ENCODE results near the gene CAMKK2. TPM values are rescaled to one million over a fixed set of nuclear protein-coding genes. Genes with fewer than 3 reads are reported as not detected.
"Not testable (repeated sequence)": the region's sequence is repeated elsewhere in the genome, so short reads cannot be mapped to it uniquely, and the experiment has no call there.

The CAMKK2 gene
- total RNA-seq, 1 experiment from 2014 or later, result 14.1 TPM

DNA sequence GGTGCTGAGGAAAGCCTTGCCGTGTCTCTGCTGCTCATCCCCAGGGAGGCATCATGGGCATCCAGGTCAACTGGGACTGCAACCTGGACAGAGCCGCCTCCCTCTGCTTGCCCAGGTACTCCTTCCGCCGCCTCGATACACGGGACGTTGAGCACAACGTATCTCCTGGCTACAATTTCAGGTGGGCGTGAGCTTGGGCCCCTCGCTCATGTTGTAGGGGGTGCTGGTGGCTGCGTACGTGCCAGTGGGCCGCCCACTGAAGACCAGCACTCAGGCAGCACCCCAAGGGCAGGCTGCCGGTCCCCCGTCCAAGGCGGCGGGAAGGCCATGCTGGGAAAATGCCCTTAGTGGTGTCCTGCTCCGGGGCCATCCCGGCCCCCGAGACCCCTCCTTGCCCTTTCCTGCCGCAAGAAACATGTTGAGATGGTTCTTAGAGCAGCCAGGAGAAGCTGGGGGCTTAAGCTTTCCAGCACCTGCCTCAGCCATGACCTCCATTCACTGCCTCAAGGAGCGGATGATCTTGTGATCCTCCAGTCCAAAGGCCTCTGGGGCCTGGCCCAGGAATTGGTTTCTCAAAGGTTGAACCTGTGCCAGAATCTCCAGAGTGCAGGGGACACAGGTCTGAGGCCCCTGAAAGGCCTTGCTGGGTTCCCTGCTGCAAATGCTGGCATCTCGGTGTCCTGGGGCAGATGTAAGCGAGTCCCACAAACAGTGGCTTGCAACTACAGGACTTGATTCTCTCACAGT lies 67.4 kb downstream of the CAMKK2 start:
- DNase-seq (ENCODE audit: extremely low read depth, low read depth), result no peak

DNA sequence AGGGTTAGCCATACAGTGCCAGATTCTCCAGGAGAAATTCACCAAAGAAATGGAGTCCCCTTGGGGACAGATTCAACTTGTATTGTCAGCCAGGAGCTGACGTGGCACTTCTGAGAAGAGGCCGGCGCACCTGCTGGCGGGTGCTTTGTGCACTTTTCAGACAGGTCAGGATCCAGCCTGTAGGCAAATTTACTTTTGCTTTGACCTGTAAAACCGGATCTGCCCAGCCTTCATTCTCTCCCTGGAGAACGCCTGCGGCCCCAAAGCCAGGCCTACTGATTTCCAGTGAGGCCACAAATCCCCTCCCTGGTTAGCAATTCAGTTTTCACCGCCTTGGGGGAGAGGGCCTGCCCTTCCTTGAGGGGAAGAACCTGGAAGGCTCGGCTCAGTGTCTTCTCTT lies 69.2 kb downstream of the CAMKK2 start:
- no peak for DNase-seq (ENCODE audit: extremely low read depth, low read depth)

- DNase-seq (ENCODE audit: extremely low read depth, low read depth), result not testable (repeated sequence)
Observed at GRCh38 chr12:121226871-121227270, 69.6 kb downstream of the CAMKK2 start.

DNA sequence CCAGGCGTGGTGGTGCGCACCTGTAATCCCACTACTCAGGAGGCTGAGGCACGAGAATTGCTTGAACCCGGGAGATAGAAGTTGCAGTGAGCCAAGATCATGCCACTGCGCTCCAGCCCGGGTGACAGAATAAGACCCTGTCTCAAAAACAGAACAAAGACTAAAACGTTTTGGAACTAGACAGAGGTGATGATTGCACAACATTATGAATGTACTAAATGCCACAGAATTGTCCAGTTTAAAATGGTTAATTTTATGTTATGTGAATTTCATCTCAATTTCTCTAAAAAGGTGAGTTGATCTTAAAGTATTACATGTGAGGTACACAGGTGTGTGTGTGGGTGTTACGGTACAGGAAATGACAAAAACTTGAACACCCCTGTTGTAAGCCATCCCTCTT lies 70.1 kb downstream of the CAMKK2 start:
- DNase-seq (ENCODE audit: extremely low read depth, low read depth), result no peak

- no peak for DNase-seq (ENCODE audit: extremely low read depth, low read depth)
Observed at GRCh38 chr12:121224591-121224990, 71.9 kb downstream of the CAMKK2 start.

DNA sequence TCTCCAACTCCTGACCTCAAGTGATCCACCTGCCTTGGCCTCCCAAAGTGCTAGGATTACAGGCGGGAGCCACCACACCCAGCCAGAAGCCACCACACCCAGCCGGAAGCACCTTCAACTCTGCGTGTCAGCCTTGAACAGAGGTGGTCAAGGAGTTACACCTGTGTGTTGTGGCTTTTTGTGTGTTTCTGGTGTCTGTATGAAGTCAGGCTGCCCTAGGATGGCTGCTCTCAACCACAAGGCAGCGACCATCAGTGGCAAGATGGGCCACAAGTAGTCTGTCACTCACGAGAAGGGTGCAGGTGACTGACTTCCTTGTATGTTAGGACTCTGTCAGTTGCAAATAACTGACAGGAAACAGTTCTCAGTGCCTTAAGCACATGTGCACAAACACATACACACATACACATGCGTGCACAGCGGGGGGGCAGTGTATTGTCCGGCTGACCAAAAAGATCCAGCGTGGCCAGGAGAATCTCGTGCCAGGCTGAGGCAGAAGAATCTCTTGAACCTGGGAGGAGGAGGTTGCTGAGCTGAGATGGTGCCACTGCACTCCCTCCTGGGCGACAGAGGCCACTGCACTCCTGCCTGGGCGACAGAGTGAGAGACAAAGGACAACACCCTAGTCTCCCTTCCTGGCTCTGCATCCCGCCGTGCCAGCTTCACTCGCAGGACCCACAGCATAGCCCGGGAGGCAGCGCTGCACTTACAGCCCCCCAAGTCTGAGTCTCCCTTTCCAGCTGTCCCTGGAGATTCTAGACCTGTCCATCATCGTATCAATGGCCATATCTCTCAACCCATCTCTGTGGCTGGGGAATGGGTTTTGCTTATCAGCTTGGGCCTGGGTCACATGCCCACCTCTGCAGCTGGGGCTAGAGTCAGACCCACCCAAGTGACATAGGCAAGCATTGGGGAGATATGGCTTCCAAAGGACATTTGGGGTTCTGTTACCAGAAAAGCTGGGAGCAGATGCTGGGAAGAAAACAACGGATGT lies 72.9 kb downstream of the CAMKK2 start:
- no peak for DNase-seq (ENCODE audit: extremely low read depth, low read depth)

DNA sequence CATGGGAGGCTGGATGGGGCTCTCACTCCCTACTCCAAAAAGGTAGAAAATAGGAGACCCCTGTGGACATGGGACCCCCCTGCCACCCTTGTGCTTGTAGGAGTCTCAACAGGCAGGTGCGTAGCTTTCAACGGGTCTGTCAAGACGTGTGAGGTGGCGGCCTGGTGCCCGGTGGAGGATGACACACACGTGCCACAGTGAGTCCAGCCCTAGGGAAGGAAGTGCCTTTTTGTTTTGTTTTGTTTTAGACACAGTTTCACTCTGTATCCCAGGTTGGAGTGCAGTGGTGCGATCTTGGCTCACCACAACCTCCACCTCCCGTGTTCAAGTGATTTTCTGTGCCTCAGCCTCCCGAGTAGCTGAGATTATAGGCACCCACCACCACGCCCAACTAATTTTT lies 73.7 kb downstream of the CAMKK2 start:
- DNase-seq (ENCODE audit: extremely low read depth, low read depth), result no peak

DNA sequence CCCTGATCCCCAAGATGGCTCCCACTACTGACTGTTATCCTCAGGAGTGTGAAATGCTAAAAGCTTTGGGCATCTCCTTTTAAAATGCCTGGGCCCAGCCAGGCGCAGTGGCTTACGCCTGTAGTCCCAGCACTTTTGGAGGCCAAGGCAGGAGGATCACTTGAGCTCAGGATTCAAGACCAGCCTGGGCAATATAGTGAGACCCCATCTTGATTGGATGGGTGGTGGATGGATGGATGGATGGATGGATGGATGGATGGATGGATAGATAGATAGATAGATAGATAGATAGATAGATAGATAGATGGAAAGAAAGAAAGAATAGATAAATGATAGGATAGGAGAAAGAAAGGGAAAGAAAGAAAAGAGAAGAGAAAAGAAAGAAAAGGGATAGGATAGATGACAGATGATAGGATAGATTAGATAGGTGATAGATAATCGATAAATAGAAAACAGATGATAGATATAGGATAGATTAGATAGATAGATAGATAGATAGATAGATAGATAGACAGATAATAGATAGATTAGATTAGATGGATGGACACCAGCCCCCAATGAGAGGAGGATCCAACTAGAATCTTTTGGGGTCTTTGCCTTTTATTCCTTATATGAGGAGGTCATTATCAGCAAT lies 77.0 kb downstream of the CAMKK2 start:
- DNase-seq (ENCODE audit: extremely low read depth, low read depth), result no peak

DNA sequence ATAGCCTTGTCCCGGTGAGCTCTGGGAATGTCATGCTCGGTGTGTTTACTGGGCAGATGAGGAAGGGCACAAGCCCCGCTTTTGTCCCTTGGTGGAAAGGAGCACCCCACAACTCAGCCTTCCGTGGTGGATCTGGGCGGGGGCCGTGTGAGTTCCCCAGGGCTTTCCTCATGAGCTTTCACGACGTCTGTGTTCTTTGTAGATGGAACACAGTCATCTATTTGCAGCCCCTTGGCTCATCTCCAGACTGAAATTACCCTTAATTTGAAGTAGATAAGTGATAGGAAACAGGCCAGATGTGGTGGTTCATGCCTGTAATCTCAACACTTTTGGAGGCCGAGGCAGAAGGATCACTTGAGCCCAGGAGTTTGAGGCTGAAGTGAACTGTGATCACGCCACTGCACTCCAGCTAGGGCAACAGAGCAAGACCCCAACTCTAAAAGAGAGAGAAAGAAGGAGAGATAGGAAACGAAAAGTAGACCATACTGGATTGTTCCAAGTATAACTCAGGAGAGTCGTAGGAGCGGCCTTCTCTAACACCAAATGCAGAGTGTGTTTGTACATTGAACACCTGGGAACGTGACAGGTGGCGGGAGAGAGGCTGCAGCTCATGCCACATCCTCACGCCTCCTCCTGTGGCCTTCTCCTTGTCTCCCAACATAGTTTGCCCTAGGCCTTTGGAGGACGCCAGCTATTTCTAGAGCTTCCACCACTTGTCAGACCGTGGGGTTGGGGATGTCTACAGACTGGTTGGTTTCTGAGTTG lies 77.7 kb downstream of the CAMKK2 start:
- no peak for DNase-seq (ENCODE audit: extremely low read depth, low read depth)

GRCh38 chr12:121217761-121218160 lies 78.7 kb downstream of the CAMKK2 start:
- DNase-seq (ENCODE audit: extremely low read depth, low read depth), result no peak

GRCh38 chr12:121217063-121217462 lies 79.4 kb downstream of the CAMKK2 start:
- no peak for DNase-seq (ENCODE audit: extremely low read depth, low read depth)

DNA sequence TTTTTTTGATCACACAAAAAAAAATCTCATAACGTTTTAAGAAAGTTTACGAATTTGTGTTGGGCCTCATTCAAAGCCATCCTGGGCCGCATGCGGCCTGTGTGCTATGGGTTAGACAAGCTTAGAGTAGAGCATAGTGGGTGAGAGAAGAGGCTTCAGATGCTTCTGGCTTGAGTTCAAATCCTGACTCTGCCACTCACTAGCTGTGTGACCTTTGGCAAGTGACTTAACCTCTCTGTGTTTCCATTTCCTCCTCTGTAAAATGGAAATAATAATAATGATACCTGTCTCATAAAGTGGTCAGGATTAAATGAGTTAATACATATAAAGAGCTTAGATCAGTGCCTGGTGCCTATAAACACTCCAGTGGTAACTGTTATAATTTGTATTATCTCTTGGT lies 80.4 kb downstream of the CAMKK2 start:
- no peak for DNase-seq (ENCODE audit: extremely low read depth, low read depth)

DNA sequence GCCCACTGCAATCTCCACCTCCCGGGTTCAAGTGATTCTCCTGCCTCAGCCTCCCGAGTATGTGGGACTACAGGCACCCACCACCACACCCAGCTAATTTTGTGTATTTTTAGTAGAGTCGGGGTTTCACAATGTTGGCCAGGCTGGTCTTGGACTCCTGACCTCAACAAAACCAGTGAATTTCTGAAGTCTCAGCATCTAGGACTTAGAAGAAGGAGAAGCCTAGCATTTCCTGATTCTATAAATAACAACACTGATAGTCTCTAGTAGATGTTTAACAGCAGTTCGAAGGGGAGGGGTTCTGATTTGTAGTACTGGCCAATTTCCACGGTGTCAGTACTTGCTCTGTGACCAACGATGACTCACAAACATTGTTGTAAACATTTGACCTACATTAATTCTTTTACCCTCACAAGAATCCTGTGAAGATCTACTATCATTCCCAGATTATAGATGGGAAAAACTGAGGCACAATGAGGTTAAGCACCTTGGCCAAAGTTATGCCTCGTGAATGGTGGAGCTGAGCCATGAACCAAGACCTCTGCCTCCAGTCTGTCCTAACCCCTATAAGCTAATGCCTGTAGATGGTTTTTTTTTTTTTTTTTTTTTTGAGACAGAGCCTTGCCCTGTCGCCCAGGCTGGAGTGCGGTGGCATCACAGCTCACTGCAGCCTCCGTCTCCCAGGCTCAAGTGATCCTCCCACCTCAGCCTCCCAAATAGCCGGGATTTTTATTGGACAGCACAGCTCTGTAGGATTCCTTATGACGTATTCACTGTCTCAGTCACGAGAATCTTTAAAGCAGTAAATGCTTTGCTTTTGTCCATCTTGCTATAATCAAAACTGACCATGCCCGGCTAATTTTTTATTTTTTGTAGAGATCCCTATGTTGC lies 81.4 kb downstream of the CAMKK2 start:
- DNase-seq (ENCODE audit: extremely low read depth, low read depth), result peak; percentile 39

DNA sequence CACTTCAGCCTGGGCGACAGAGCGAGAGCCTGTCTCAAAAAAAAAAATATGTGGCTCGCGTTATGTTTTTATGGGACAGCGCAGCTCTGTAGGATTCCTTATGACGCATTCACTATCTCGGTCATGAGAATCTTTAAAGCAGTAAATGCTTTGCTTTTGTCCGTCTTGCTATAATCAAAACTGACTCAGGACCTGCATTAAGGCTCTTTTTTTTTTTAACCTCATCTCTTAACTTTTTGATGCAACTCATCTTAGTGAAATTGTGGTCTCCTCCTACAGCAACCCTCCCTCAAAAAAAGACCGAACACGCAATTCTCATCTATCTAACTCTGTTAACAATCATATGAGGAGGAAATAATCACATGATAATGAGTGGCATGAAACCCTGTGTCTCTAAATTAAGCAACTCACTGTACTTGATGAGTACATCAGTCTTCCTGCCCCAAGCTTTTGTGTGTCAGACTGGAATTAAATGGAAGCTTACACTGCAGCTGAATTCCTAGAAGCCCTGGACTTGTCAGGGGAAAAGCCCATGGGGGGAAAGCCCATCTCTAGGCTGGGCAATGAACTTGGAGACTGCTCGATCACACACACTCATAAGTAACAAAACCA lies 82.2 kb downstream of the CAMKK2 start:
- no peak for DNase-seq (ENCODE audit: extremely low read depth, low read depth)

DNA sequence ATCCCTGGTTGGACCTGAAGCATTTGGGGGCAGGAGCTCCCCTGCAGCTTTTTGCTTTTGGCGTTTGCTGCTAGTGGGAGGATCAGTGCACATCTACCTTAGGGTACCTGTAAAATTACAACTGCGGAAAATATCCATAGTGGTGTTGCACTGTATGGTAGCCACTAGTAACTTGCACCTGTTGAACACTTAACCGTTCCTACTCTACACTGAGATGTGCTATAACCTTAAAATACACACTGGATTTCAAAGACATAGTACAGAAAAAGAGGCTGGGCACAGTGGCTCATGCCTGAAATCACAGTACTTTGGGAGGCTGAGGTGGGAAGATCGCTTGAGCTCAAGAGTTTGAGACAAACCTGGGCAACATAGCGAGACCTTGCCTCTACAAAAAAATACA lies 83.6 kb downstream of the CAMKK2 start:
- DNase-seq (ENCODE audit: extremely low read depth, low read depth), result no peak

DNA sequence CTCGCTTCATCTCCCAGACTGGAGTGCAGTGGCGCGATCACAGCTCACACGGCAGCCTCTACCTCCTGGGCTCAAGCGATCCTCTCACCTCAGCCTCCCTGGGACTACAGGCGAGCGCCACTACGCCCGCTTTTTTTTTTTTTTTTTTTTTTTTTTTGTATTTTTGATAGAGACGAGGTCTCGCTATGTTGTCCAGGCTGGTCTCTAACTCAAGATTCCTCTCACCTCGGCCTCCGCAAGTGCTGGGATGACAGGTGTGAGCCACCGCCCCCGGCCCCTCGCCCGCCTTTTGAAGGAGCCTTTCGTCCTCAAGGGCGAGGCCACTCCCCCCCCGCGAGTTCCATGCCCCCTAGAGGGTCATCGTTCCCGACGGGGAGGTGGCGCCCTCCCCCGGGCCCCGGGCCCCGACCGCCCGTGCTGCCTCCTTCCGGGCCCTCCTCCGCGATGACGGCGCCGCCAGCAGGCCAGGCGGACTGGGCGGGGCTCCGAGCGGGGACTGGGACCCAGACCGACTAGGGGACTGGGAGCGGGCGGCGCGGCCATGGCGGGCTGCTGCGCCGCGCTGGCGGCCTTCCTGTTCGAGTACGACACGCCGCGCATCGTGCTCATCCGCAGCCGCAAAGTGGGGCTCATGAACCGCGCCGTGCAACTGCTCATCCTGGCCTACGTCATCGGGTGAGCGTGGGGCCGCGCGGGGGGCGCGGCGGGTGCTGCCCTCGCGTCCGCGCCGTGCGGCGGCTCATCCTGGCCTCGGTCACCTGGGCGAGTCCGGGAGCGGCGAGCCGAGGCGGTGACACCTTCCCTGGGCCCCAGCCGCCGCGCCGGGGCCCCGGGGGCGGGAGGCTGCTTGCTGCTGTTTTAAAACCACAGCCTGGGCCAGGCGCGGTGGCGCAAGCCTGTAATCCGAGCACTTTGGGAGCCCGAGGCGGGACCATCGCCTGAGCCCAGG lies 86.6 kb downstream of the CAMKK2 start, which contains the start of gene P2RX4:
TSS of gene P2RX4 (plus strand) at position 506 of the 949 bp plus-strand sequence. CDS start at position 542, 36 bp downstream.
- DNase-seq (ENCODE audit: extremely low read depth, low read depth), result peak; percentile 78

GRCh38 chr12:121209221-121209620 lies 87.3 kb downstream of the CAMKK2 start:
- DNase-seq (ENCODE audit: extremely low read depth, low read depth), result no peak

DNA sequence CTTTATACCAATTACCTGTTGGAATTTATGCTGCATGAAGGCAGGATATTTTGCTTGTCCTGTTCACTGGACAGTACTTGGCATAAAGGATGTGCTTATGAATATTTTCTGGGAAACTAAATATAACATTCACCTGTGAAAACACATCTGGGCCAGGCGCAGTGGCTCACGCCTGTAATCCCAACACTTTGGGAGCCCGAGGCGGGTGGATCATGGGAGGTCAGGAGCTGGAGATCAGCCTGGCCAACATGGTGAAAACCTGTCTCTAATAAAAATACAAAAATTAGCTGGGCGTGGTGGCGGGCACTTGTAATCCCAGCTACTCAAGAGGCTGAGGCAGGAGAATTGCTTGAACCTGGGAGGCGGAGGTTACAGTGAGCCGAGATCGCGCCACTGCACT lies 87.9 kb downstream of the CAMKK2 start:
- DNase-seq (ENCODE audit: extremely low read depth, low read depth), result not testable (repeated sequence)
